Stomach (tissue), 9 donors: Measurements from ENCODE around the gene EPYC. TPM values are rescaled to one million over a fixed set of nuclear protein-coding genes. Genes with fewer than 3 reads are reported as not detected.

Source experiments
- DNase-seq, 2 donors: peaks; one replicate each; pipeline versions ENCODE4 v3.0.0 to v3.0.0-alpha.2; 2013 to 2019
- H3K27ac ChIP-seq, 5 donors: fragments of 200-600 bp in 4 of 5; sonication (generic) in 4 of 5; one replicate each; pipeline ENCODE4 v1.5.1; 2013 to 2019; ENCODE audit warnings: mild to moderate bottlenecking in 1 of 5, moderate library complexity in 1 of 5
- H3K27me3 ChIP-seq, 3 donors: fragments of 200-600 bp; sonication (generic); one replicate each; pipeline ENCODE4 v1.5.1; 2017 to 2019; ENCODE audit warnings: mixed run types in 1 of 3
- H3K36me3 ChIP-seq, 4 donors: fragments of 200-600 bp; sonication (generic); 1 replicate in 3 of 4; 2 replicates in 1 of 4; pipeline ENCODE4 v1.5.1; 2016 to 2019
- H3K4me1 ChIP-seq, 4 donors: fragments of 200-600 bp; sonication (generic); one replicate each; pipeline ENCODE4 v1.5.1; 2016 to 2019
- H3K4me3 ChIP-seq, 4 donors: fragments of 200-600 bp; sonication (generic) in 3 of 4; one replicate each; pipeline ENCODE4 v1.5.1; 2016 to 2019; ENCODE audit warnings: mild to moderate bottlenecking in 1 of 4
- H3K9me3 ChIP-seq, 4 donors: fragments of 200-600 bp; sonication (generic); one replicate each; pipeline ENCODE4 v1.5.1; 2016 to 2019
- CTCF ChIP-seq, 7 experiments: fragments of 450-650 bp in 4 of 7; fragments of 200-600 bp in 3 of 7; sonication (generic) in 3 of 7; IDR thresholded peaks; one replicate each; pipeline ENCODE4 v1.5.1; 2016 to 2019; ENCODE audit warnings: antibody characterized with exemption in 7 of 7, control low read depth in 2 of 7, mild to moderate bottlenecking in 1 of 7
- EP300 ChIP-seq: sonication (generic); formaldehyde crosslinking; IDR thresholded peaks from one replicate; pipeline ENCODE4 v1.6.1; 2017; ENCODE audit warnings: antibody characterized with exemption
- POLR2A ChIP-seq, 4 donors: fragments of 450-650 bp; IDR thresholded peaks; one replicate each; pipeline ENCODE4 v1.6.1; 2016; ENCODE audit warnings: antibody characterized with exemption in 4 of 4, control low read depth in 2 of 4, mild to moderate bottlenecking in 1 of 4, moderate library complexity in 1 of 4
- POLR2AphosphoS5 ChIP-seq, 3 donors: sonication (generic); formaldehyde crosslinking; IDR thresholded peaks; one replicate each; pipeline ENCODE4 v1.6.1; 2016; ENCODE audit warnings: antibody characterized with exemption in 3 of 3
- WGBS, 5 donors: extraction: QIAGEN DNeasy Blood & Tissue Kit in 3 of 5; methylation state at CpG; one replicate each; pipeline versions ENCODE4 v1.1.5 to v1.1.7; 2013 to 2018; 5-methylcytosine and 5-hydroxymethylcytosine counted together
- intact Hi-C: fragments of 100-400 bp; cut with DNase I; formaldehyde crosslinking; loops from one replicate; pipeline ENCODE4 v1.15.1; 2023; ENCODE audit warnings: low total_unique reads
- polyA plus RNA-seq, 3 donors: library from polyadenylated mRNA; stranded (reverse); fragments of 200-250 nt; gene quantifications; one replicate each; pipeline ENCODE4 v1.2.3, GENCODE V29; 2013
- total RNA-seq, 5 donors: library from RNA; depleted of rRNA; stranded (reverse); fragments of >200 nt; gene quantifications; one replicate each; pipeline versions ENCODE4 v1.1.0 to v1.2.3, GENCODE V29; 2014 to 2016
- donor health status: healthy with polysubstance abuse.
- donor health status: Bipolar disorder and iron deficiency.
- donor health status: healthy.

Gene EPYC
- total and polyA plus RNA-seq, 8 donors: not detected

- intact Hi-C loops: loop anchor here (10.0 kb wide), 1 partner anchor 384 kb away; no protein-coding TSS in a partner anchor
- TF ChIP-seq POLR2A (IDR thresholded peaks at IDR 0.05): no peak
- no peak for TF ChIP-seq EP300
- TF ChIP-seq CTCF (IDR thresholded peaks at IDR 0.05): no peak
- no peak for TF ChIP-seq POLR2AphosphoS5 (IDR thresholded peaks at IDR 0.05)
Observed at GRCh38 chr12:90970911-90971310, 33.9 kb downstream of the EPYC start.

GRCh38 chr12:90970471-90970870 lies 34.3 kb downstream of the EPYC start:
- Histone ChIP-seq H3K27ac (no peak overlapping the region), H3K9me3 (no peaks in the 10 kb centered on the region), H3K4me3 (no peak overlapping the region), H3K4me1 (no peaks in the 10 kb centered on the region), H3K27me3 (no peaks in the 10 kb centered on the region), H3K36me3 (no peaks in the 10 kb centered on the region)
- TF ChIP-seq CTCF (IDR thresholded peaks at IDR 0.05): no peak
- no peak for TF ChIP-seq EP300
- no peak for TF ChIP-seq POLR2A (IDR thresholded peaks at IDR 0.05)
- no peak for DNase-seq
- intact Hi-C loops: loop anchor here (10.0 kb wide), 1 partner anchor 384 kb away; no protein-coding TSS in a partner anchor

More at GRCh38 chr12:90970911-90971310, 33.9 kb downstream of the EPYC start:
- Histone ChIP-seq H3K27me3 (no peaks in the 10 kb centered on the region), H3K36me3 (no peaks in the 10 kb centered on the region), H3K9me3 (no peaks in the 10 kb centered on the region), H3K4me3 (no peak overlapping the region), H3K27ac (no peak overlapping the region), H3K4me1 (no peaks in the 10 kb centered on the region)
- DNase-seq: no peak

GRCh38 chr12:90969851-90970250 lies 34.9 kb downstream of the EPYC start:
- no peak for DNase-seq
- H3K27ac ChIP-seq: no peak overlapping the region
- intact Hi-C loops: loop anchor here (10.0 kb wide), 1 partner anchor 385 kb away; no protein-coding TSS in a partner anchor
- H3K36me3 ChIP-seq: no peaks in the 10 kb centered on the region
- TF ChIP-seq CTCF (IDR thresholded peaks at IDR 0.05) (no peak), EP300 (no peak), POLR2AphosphoS5 (IDR thresholded peaks at IDR 0.05) (no peak), POLR2A (IDR thresholded peaks at IDR 0.05) (no peak)
- WGBS, 5 donors: 82 to 96% (median 88%) methylated on average over 2 of the region's 2 CpGs
- H3K4me1 ChIP-seq: no peaks in the 10 kb centered on the region
- H3K27me3 ChIP-seq: no peaks in the 10 kb centered on the region
- H3K4me3 ChIP-seq: no peak overlapping the region
- H3K9me3 ChIP-seq: no peaks in the 10 kb centered on the region

- no peaks in the 10 kb centered on the region for H3K4me1 ChIP-seq
- intact Hi-C loops: no loop called here
Observed at GRCh38 chr12:90969346-90969745, 35.4 kb downstream of the EPYC start.

More at GRCh38 chr12:90969346-90969745, 35.4 kb downstream of the EPYC start:
- Histone ChIP-seq H3K36me3 (no peaks in the 10 kb centered on the region), H3K27ac (no peak overlapping the region), H3K9me3 (no peaks in the 10 kb centered on the region), H3K27me3 (no peaks in the 10 kb centered on the region), H3K4me3 (no peak overlapping the region)
- WGBS, 5 donors: 0 to 30% (median 0%) methylated on average over 1 of the region's 1 CpG
- no peak for DNase-seq
- no peak for TF ChIP-seq EP300
- TF ChIP-seq POLR2AphosphoS5 (IDR thresholded peaks at IDR 0.05): no peak
- TF ChIP-seq POLR2A (IDR thresholded peaks at IDR 0.05): no peak
- TF ChIP-seq CTCF (IDR thresholded peaks at IDR 0.05): no peak
